Fibroblast of skin of right quadriceps (primary cell): ENCODE results near the gene PGLYRP2.
"Not testable (repeated sequence)": the region's sequence is repeated elsewhere in the genome, so short reads cannot be mapped to it uniquely, and the experiment has no call there.

Experiments
- DNase-seq: peaks from one replicate; pipeline ENCODE4 v3.0.0-alpha.2; 2013

Gene PGLYRP2

DNA sequence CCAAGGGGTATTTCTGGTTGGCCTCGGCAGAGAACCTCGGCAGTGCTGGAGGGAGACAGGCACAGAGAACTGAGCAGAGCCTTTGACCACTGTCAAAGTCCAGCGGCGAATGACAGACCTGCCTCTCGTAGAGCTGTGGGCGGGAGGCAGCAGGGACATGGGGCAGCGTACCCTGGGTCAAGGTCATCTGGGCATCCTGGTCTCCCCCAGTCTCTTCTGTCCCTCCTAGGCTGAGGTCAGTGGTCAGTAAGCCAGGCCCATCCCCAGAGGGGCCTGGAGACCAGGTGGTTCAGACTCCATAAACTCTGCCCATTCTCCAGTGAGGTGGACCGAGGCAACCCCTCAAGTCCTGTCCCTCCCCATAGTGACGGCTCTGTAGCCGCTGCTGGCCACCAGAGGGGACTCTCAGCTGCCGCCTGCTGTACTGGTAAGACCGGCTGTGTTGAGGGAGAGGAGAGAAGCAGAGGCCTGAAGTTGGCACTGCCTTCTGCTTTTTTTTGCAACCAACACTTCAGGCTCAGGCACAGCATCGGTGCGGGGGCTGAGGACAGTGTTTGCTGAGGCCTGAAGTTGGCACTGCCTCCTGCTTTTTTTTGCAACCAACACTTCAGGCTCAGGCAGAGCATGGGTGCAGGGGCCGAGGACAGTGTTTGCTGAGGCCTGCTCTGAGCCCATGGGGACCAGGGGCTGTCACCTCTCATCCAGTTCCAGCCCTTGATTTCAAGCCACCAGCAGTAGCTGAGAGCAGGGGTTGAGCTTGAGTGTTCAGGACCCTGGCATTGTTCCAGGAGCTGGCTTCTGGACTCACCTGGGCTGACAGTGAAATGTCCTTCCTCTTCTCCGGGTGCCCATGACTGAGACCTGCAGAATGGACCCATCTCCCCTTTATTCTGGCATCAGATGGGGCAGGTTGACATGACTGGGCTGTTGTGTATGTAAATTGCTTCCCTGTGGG is at the start of gene PGLYRP2:
Gene PGLYRP2, minus strand, starts transcription at position 111 of the 955 bp plus-strand sequence. CDS start 130 bp downstream, outside the sequence.
- DNase-seq, result no peak

DNA sequence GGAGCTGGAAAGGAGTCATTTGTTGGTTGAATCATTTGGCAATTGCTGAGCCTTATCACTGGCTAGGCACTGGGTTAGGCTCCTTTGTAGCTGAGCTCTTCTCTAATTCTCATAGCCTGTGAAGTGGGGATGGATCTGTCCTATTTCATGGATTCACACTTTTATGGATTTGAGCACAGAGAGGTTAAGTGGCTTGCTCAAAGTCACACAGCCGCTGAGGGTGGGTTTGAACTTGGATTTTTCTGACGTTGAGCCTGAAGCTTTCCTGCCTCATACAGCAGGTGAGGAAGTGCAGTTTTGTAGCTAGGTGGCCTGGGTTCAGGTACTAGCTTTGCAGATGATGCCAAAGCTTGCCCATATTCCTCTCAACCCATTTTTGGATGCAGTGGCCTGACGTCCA is 48.4 kb upstream of the PGLYRP2 start:
- no peak for DNase-seq

GRCh38 chr19:15526408-15526807 is 47.1 kb upstream of the PGLYRP2 start:
- no peak for DNase-seq

DNA sequence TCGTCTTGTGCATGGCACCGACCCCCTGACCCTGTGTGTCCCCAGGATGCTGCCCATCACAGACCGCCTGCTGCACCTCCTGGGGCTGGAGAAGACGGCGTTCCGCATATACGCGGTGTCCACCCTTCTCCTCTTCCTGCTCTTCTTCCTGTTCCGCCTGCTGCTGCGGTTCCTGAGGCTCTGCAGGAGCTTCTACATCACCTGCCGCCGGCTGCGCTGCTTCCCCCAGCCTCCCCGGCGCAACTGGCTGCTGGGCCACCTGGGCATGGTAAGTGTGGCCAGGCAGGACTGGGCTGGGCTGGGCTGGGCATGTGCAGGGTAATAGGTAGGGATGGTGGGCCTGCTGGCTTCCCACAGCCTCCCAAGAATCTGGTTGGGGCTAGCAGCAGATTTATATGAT is 46.0 kb upstream of the PGLYRP2 start:
- DNase-seq, result no peak

- no peak for DNase-seq
These were observed 45.5 kb upstream of the PGLYRP2 start for GRCh38 chr19:15524781-15525180.

GRCh38 chr19:15519433-15519976 is 40.2 kb upstream of the PGLYRP2 start:
- DNase-seq, result no peak

DNA sequence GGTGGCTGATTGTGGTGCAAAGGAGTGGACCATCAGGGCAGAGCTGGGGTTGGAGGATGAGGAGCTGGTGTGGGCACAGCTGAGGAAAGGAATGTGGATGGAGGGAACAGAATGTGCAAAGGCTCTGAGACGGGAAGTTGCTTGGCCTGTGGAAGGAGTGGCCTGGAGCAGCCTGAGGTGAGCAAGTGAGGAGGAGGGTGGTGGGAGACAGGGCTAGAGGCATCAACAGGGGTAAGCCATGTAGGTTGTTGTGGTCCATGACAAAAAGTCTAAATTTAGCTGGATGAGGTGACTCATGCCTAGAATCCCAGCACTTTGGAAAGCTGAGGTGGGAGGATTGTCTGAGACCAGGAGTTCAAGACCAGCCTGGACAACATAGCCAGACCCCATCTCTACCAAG is 38.5 kb upstream of the PGLYRP2 start:
- DNase-seq, result no peak

DNA sequence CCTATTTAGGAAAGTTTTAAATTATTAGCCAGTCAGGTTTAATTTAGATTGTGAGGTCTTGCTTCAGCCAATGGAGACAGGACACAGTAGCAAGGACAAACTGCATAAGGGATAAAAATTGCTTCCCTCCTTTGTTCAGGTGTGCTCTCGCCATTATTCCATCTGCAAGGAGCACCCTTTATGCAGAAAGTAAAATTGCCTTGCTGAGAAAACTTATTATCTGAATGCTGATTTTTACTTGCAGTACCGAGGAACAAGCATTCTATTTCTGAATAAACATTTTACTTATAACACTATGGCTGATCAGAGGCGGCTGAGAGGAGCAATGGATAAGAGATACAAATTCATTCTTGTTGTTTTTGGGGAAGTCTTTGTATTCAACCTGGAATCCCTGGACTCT is 37.1 kb upstream of the PGLYRP2 start:
- no peak for DNase-seq

DNA sequence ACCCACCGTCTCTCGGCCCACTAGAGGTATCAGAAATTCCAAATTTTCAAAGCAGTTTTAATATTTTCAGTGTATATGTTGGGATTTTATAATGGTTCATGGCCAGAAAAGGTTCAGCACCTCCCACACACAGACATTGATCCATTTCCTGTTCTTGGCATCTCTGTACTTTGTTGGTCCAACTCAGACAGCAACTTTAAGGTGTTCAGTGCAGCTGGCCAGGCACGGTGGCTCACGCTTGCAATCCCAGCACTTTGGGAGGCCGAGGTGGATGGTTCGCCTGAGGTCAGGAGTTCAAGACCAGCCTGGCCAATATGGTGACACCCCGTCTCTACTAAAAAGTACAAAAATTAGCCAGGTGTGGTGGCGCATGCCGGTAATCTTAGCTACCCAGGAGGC is 35.9 kb upstream of the PGLYRP2 start:
- not testable (repeated sequence) for DNase-seq

DNA sequence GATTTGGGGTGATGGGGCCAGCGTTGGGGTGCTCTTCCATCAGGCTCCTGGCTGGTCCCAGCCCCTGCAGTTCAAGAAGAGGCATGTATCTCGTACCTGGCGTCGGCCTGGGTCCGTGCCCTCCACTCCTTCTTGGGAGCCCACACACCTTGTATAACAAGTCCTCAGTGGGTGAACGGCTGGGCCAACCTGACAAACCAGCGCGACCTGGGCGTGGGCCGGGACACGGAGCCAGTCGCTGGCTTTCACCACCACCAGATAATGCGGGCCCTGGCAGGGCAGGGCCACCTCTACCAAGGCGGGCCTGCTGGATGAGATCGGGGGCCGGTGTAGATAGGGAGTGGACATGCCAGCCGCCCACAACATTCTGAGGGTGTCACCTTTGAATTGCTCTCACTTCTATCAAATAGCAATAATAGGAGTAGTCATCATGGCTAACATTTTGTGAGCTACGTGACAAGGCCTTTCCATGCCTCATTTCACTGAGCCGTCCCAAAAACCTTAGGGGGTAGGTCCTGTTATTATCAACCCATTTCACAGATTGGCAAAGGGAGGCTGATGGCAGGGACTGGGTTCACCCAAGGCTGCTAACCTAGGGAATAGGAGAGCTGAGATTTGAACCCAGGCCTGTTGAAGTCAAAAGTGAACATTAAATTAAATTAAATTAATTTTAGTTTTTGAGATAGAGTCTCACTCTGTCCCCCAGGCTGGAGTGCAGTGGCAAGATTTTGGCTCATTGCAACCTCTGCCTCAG is 32.5 kb upstream of the PGLYRP2 start:
- DNase-seq, result no peak

- DNase-seq, result no peak
These were observed 28.9 kb upstream of the PGLYRP2 start, which contains the start of gene CYP4F22 for GRCh38 chr19:15508035-15508710. TSS of gene CYP4F22 (plus strand) at chr19:15508525. CDS start at chr19:15525337, 16,812 bp downstream.

- no peak for DNase-seq
These were observed 28.1 kb upstream of the PGLYRP2 start for GRCh38 chr19:15507068-15508034.

DNA sequence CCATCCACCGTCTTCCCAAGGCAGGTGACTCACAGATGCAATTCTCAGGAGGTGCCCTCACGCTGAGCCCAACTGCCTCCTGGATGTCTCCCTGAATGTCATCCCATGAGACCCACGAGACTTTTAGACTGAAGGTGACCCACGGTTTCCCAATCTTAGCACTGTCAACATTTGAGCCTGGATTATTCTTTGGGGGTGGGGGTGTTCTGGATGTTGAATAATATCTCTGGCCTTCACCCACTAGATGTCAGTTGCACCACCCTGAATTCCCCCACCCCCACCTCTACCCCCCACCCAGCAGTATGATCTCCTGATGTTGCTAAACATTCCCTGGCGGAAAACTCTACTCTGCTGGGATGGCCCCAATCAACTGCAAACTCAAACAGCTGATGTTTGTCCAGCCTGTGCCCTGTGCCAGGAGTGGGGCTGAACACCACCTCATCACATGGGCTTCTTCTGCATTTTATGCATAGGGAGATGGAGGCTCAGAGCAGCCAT is 26.8 kb upstream of the PGLYRP2 start:
- no peak for DNase-seq

DNA sequence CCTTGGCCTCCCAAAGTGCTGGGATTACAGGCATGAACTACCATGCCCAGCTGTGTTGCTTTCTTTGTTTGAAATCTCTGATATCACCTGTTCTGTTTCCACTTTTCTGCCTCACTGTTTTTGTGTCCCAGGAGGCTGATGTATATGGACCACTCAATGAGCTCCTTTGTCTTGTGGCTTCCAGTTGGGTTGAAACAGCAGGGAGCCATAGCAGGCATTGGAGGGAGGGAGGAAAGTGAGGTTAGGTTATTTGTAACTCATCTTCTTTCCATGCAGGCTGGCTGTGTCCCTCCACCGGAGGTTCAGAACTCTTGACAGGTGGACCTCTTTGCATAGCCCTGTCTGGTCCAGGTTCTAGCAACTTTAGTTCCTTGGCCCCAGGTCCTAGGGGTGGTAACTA is 23.0 kb upstream of the PGLYRP2 start:
- DNase-seq, result no peak

DNA sequence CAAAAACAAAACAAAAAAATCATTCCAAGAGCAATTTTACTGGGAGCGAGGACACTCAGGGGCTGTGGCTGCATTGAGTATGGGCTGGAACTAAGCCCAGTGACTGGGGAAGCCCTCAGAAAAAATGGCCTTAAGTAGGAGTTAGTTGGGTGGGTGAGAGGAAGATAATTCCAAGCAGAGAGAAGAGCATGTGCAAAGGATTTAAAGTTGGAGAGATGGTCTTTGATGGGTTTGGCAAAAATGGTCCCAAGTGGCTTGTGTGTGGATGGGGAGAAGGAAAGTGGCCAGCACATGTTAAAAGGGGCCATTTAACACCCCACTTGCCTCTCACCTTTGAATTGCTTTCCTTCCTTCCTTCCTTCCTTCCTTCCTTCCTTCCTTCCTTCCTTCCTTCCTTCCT is 22.3 kb upstream of the PGLYRP2 start:
- no peak for DNase-seq

DNA sequence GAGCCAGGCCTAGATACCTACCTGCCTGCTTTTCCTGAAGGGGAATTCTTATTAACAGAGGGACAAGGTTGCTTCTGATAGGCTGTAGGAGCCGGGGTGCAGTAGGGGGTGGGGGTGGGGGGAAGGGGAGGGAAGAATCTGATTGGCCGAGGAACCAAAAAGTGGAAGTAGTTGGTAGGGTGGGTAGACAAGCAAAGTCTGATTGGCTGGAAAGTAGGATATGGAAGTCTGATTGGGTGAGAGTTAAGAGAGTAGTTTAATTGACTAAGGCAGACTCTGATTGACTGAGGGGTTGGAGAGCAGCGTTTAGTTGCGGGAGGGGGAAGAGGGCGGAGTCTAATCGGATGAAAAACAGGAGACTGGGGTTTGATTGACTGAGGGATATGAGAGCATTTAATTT is 19.6 kb upstream of the PGLYRP2 start:
- DNase-seq, result no peak

DNA sequence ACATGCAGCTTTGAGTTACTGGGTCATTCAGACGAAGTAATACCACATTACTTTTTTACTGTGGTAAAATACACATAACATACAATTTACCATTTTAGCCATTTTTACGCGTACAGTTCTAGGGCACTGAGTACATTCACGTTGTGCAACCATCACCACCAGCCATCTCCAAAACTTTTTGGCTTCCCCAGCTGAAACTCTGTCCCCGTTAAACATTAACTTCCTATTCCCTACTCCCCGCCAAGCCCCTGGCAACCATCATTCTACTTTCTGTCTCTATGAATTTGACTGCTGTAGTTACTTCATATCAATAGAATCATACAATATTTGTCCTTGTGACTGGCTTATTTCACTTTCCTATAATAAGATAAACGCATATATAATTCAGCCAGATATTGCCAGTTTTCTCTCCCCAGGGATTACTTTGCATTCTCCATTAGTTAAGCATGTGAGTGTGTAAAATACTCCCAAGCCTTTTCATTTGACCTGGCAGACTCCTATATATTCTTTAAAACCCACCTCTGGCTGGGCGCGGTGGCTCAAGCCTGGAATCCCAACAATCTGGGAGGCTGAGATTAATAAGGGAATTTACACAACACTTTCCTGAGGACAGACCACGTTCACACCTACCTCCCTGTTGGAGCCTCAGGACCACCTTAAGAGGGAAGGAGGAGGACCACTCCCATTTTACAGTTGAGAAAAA is 19.0 kb upstream of the PGLYRP2 start:
- no peak for DNase-seq

DNA sequence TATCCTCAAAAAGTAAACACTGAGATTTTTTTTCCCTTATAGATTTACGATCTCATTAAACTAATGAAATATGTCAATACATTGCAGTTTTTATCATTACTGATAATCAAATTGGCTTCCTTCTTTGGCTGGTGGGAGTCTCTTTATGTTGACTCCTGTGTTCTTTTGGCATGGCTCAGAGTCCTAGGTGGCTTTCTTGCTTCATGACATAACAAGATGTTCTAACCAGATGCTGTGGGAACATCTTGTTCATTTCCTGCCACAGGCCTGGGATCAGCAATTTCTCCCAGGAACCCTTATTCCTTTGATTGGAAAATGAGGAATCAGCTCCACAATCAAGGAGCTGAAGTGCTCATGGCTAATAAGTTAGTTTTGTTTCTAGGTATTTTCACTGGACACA is 15.8 kb upstream of the PGLYRP2 start:
- DNase-seq, result no peak

DNA sequence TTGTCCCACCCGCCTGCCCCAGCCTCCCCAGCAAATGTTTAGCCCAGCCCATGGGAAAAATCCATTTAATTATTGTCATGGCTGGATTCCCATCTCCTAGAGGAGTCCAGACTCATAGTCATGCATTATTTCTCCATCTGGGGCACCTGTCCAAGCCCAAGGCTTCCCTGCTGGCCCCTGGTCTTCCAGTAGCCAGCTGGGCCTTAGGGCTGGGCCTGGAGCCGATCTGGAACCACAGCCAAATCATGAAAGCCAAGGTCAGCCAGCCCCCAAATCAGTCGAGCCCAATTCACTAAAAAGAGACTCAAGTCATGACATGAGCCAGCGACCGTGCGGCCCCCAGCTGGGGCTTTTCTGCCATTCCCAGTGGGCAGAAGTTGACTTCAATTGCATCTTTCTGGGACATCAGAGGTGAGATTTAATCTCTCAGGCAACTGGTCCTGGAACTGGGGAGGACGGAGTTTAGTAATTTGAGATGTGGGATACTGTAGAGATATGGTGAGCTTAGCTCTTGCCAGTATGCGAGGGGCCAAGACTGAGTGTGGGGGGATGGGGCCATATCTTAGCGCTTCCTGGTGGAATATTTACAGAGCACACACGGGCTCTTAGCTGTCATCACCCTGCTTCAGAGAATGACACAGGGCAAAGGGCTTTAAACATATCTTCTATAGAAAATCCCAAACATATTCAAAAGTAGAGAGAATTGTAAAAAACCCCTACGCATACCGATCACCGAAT is 9.4 kb upstream of the PGLYRP2 start:
- DNase-seq, result no peak

DNA sequence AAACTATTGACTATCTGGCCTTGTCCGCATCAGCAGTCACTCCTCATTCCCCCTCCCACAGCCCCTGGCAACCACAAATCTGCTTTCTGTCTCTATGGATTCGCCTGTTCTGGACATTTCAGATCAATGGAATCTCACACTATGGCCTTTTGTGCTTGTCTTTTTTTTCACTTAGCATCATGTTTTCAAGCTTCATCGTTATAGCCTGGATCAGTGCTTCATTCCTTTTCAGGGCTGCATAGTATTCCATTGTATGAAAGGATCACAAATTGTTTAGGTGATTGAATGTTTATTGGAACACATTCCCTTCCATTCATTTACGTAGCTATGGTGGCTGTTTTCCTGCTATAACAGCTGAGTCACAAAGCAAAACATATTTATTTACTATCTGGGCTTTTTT is 7.7 kb upstream of the PGLYRP2 start:
- no peak for DNase-seq
